SK-N-MC (cell line): ENCODE measurements around the gene MOG.

Source experiments
- EZH2 ChIP-seq: fragments of 200-600 bp; sonication (generic); IDR thresholded peaks from one replicate; pipeline ENCODE4 v1.6.1; 2017; ENCODE audit warnings: antibody characterized with exemption
- FOXP2 ChIP-seq: optimal IDR thresholded peaks from 2 replicates; pipeline ENCODE3; 2011; ENCODE audit warnings: mild to moderate bottlenecking, moderate library complexity; ENCODE audit not compliant: insufficient read depth; ENCODE audit errors: extremely low read length, control extremely low read depth
- POLR2AphosphoS5 ChIP-seq: IDR thresholded peaks from 2 replicates; pipeline ENCODE4 v1.6.1; 2012; ENCODE audit warnings: mild to moderate bottlenecking, low read depth, low read length, borderline replicate concordance

DNA sequence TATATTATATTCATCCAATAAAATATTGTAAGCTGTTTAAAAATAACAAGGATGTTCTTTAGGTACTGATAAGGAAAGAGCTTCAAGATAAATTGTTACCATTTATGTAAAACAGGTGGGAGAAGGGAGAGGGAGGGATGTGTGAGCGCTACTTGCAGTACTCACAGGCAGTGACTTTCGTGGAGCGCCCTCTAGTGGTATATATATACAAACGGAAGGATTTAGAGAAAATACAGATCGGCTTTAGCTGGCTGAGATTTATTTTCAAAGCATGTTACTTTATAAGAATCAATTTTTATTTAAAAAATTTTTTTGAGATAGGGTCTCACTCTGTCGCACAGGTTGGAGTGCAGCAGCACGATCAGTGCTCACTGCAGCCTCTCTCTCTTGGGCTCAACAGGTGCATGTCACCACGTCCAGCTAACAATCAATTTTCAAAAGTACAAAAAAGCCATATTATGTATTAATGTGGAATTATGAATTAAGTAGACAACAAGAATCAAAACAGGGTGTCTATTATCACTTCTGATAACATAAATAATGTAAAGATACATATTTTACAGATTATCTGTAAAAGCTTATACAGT lies 3.3 kb upstream of the MOG start:
- no peak for TF ChIP-seq EZH2
- TF ChIP-seq POLR2AphosphoS5, result no peak
- TF ChIP-seq FOXP2, result no peak
